GM12891 (cell line): Measurements from ENCODE around the gene CAPN7.
"Not testable (repeated sequence)": the region's sequence is repeated elsewhere in the genome, so short reads cannot be mapped to it uniquely, and the experiment has no call there.

ENCODE experiments used
- DNase-seq: peaks from one replicate; pipeline ENCODE4 v3.0.0; 2011; ENCODE audit warnings: low spot score; ENCODE audit not compliant: insufficient read length
- FAIRE-seq: peaks from 2 replicates; lab custom pipeline; 2011; peaks lifted over from hg19 to GRCh38; lab: Jason Lieb, UNC
- PAX5 ChIP-seq: IDR thresholded peaks from 2 replicates; pipeline ENCODE4 v1.6.1; 2011; ENCODE audit warnings: low read length, moderate library complexity, mild to moderate bottlenecking; ENCODE audit not compliant: insufficient read depth, severe bottlenecking
- POLR2A ChIP-seq: IDR thresholded peaks from 2 replicates; pipeline ENCODE4 v1.6.1; 2011; ENCODE audit warnings: low read depth, low read length, control low read depth
- POLR2AphosphoS5 ChIP-seq: IDR thresholded peaks from 2 replicates; pipeline ENCODE4 v1.6.1; 2011; ENCODE audit warnings: low read depth, low read length, control low read depth
- POU2F2 ChIP-seq: IDR thresholded peaks from 2 replicates; pipeline ENCODE4 v1.6.1; 2011; ENCODE audit warnings: low read depth, mild to moderate bottlenecking, control low read depth, low read length, moderate library complexity
- SPI1 ChIP-seq: IDR thresholded peaks from 2 replicates; pipeline ENCODE4 v1.6.1; 2011; ENCODE audit warnings: low read depth, low read length, control low read depth
- TAF1 ChIP-seq: IDR thresholded peaks from 2 replicates; pipeline ENCODE4 v1.6.1; 2011; ENCODE audit warnings: low read depth, low read length, control low read depth

CAPN7 gene

GRCh38 chr3:15172806-15173205 lies 33.2 kb upstream of the CAPN7 start:
- no peak for DNase-seq

GRCh38 chr3:15174953-15175352 lies 31.1 kb upstream of the CAPN7 start:
- DNase-seq (no peak), FAIRE-seq (no peak)
- TF ChIP-seq POLR2AphosphoS5, result no peak
- no peak for TF ChIP-seq SPI1
- TF ChIP-seq POLR2A, result no peak
- no peak for TF ChIP-seq PAX5
- TF ChIP-seq POU2F2, result no peak
- TF ChIP-seq TAF1, result no peak

More at GRCh38 chr3:15172806-15173205, 33.2 kb upstream of the CAPN7 start:
- TF ChIP-seq TAF1 (no peak), POLR2A (no peak), PAX5 (no peak), SPI1 (no peak), POU2F2 (no peak), POLR2AphosphoS5 (no peak)
- FAIRE-seq, result no peak

DNA sequence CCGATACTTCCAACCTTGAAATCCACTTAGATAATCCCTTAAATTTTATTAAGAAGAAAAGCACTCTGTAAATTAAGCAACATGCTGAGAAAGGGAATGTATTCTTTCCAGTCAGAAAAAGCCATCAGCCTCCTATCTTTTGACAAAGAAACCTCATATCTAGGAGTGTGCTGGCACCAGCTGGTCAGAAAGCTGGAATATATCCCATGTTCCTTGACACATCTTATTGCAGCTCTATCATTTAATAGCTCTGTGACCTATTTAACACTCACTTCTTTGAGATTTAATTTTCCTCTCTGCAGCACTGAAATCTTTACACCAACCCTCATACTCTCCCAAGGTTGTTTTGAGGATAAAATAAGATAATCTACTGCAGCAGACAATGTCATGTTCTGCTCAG lies 30.4 kb upstream of the CAPN7 start:
- no peak for FAIRE-seq
- TF ChIP-seq PAX5, result no peak
- TF ChIP-seq SPI1, result no peak
- TF ChIP-seq POLR2A, result no peak
- DNase-seq, result no peak

DNA sequence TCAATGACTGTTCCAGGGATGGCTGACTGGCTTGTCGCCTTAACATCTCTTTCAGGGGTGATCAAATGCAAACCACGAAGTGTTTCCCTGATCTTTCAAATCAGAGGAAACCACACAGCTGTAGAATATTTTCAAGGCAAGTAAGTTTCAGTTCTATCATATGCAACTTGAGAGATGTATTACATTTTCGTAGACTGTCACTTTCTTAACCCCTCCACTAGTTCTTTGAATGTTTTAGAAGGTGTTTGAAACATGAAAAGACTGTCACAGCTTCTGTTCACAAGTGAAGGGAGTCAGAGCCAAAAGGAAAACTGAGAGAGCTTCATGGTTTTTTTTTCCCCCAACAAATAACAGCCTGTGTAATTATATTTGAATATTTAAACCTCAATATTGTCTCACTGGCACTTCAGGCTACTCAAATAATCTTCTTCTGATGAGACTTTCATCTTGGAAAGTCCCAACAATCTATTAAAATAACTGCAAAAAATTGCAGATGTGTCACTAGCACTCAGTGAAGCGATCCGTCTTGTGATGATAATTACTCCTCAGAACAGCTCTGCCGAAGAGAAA lies 25.9 kb upstream of the CAPN7 start:
- no peak for TF ChIP-seq SPI1
- no peak for TF ChIP-seq POU2F2
- no peak for TF ChIP-seq POLR2A
- TF ChIP-seq TAF1, result no peak
- TF ChIP-seq PAX5, result no peak
- TF ChIP-seq POLR2AphosphoS5, result no peak
- DNase-seq (no peak), FAIRE-seq (peak; percentile 77)

DNA sequence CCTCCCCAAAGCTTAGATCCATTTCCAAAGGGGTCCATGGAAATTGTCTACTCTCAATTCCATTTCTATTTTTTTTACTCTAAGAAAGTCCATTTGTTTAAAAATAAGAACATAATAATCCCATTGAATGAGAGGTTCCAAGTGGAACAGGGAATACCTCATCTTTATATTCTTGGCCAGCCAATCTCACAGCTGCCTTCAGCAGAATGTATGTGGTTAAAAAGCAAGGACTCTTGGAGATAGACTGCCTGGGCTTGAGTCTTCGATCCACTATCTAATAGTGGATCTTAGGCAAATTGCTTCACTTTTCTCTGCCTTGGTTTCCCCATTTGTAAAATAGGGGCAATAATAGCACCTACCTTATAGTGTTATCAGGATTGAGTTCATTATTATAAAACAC lies 24.5 kb upstream of the CAPN7 start:
- DNase-seq (no peak), FAIRE-seq (no peak)
- no peak for TF ChIP-seq PAX5
- TF ChIP-seq SPI1, result no peak
- TF ChIP-seq TAF1, result no peak
- no peak for TF ChIP-seq POLR2A
- no peak for TF ChIP-seq POU2F2
- no peak for TF ChIP-seq POLR2AphosphoS5

- no peak for TF ChIP-seq SPI1
- TF ChIP-seq POLR2A, result no peak
- FAIRE-seq, result no peak
- no peak for DNase-seq
Observed at GRCh38 chr3:15181963-15182362, 24.1 kb upstream of the CAPN7 start.

GRCh38 chr3:15183011-15183410 lies 23.0 kb upstream of the CAPN7 start:
- TF ChIP-seq PAX5, result no peak
- DNase-seq, result no peak
- FAIRE-seq, result no peak

DNA sequence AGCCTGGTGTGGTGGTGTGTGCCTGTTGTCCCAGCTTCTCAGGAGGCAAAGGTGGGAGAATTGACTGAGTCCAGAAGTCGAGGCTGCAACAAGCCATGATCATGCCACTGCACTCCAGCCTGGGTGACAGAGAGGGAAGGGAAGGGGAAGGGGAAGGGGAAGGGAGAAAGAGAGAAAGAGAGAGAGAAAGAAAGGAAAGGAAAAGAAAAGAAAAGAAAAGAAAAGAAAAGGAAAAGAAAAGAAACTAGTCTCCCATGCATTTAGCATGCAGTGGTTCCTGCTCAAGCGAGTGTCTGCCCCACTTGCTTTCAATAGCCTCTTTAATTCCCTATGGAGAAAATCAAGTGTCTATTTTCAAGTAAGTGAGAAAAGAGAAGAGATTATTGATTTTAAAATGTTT lies 20.6 kb upstream of the CAPN7 start:
- no peak for FAIRE-seq
- DNase-seq, result no peak
- no peak for TF ChIP-seq POLR2A
- no peak for TF ChIP-seq PAX5
- no peak for TF ChIP-seq SPI1
- TF ChIP-seq TAF1, result no peak
- no peak for TF ChIP-seq POU2F2
- TF ChIP-seq POLR2AphosphoS5, result no peak

DNA sequence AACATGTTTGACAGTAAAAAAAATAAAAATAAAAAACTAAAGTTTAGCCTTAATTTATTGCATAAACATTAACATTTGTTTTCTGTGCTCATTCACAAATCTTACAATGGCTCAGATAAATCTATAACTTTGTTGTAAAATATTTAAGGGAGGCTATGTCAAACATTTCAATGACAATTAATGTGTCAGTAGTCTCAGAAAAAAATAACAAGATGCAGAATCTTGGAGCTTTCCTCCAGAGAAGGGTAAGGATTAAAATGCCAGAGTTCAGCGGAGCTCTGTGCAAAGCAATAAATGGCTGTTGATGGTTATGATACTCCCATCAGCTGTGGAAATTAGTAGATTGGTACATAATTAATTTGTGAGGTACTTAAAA lies 20.0 kb upstream of the CAPN7 start:
- FAIRE-seq, result no peak

DNA sequence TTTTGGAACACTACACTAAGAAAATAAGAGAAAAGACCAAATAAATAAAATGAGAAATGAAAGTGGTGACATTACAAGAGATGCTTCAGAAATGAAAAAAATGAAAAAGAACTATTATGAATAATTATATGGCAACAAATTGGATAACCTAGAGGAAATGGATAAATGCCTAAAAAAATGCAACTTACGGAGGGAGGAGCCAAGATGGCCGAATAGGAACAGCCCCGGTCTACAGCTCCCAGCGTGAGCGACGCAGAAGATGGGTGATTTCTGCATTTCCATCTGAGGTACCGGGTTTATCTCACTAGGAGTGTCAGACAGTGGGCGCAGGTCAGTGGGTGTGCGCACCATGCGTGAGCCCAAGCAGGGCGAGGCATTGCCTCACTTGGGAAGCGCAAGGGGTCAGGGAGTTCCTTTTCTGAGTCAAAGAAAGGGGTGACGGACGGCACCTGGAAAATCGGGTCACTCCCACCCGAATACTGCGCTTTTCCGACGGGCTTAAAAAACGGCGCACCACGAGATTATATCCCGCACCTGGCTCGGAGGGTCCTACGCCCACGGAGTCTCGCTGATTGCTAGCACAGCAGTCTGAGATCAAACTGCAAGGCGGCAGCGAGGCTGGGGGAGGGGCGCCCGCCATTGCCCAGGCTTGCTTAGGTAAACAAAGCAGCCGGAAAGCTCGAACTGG lies 19.4 kb upstream of the CAPN7 start:
- FAIRE-seq, DNase-seq: not testable (repeated sequence)

More for the DNA sequence above, 20.0 kb upstream of the CAPN7 start:
- no peak for DNase-seq
- TF ChIP-seq POLR2A (no peak), POLR2AphosphoS5 (no peak), TAF1 (no peak), POU2F2 (no peak), PAX5 (no peak), SPI1 (no peak)
